HG03460 (cell line): ENCODE data around the gene OSBPL5.

Experiments used
- ATAC-seq: cut with Tn5 transposase; IDR thresholded peaks from one replicate; pipeline ENCODE4 v1.9.1; 2021; ENCODE audit not compliant: unreplicated experiment

OSBPL5 gene

GRCh38 chr11:3060436-3061025 is 104.6 kb downstream of the OSBPL5 start:
- no peak for ATAC-seq

GRCh38 chr11:3058753-3059664 is 106.1 kb downstream of the OSBPL5 start:
- ATAC-seq = no peak

DNA sequence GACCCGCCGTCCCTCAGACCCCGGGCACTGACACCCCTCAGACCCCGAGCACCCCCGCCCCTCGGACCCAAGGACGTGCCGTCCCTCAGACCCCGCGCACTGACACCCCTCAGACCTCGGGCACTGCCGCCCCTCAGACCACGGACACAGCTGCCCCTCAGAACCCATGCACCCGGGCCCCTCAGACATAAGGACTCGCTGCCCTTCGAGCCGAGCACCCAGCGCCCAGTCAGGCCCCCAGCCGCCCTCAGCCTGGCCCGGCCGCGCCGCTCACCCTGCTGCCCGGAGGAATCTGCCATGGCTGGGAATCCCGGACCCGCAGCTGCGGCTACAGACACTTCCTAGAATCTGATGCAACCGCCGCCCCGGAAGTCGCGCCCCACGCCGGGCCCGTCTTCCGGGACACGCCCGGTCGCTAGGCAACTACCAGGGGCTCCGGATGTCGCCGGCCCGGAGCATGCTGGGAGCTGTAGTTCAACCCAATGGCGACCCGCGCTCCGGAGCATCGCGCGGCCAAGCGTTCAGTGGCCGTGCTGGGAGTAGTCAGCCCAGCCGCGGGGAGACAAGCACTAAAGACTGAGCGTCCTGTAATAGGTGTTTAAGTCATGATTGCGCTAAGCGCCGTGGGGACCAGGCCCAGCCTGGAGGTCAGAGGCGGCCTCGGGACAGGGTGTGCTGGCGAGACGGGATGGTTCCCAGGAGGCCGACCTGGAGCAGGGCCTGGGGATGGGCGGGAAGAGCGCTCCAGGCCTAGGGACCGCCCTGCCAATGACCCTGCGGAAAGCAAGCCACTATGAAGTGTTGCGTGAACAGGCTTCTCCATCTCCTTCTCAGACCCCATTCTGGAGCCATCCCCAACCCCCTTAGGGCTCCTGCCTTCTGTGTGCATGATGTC is 107.8 kb downstream of the OSBPL5 start, which contains the start of gene CARS1:
Gene CARS1, minus strand, starts transcription at position 355 of the 895 bp plus-strand sequence. Its CDS starts 56 bp downstream, at position 299.
- peak; percentile 95 for ATAC-seq

DNA sequence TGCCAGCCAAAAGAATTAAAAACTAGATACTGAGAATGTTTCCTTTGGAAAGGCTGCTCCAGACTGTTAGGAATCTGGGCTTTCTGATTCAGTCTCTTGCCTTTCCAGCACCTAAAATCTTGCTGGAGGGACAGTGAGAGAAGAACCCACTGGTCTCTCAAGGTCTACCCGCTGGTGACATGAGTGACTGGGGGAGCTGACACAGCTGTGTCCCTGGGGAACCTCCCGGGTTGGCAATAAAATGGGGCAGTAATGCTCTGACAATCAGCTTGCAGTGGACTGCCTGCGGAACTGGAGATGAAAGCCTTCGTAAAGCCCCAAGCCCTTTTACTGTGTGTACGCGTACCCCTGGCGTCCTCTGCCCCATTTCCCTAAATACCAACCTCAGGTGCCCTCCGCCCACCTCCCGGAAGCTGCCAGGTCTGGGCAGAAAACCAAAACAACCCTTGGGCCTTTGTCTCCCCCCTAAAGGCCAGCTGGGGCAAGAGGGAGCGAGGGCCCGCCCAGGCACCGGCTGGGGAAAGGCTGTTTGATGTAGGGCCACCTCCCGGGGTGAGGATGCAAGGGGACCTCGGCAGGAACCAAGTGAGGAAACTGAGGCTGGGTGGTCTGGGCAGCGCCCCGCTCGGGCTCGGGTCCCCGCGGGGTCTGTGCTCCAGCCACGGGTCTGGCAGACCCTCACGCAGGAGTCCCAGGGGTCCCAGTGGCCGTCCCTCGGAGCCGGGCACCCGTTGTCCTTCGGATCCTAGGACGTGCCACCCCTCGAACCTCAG is 108.6 kb downstream of the OSBPL5 start:
- ATAC-seq = no peak

DNA sequence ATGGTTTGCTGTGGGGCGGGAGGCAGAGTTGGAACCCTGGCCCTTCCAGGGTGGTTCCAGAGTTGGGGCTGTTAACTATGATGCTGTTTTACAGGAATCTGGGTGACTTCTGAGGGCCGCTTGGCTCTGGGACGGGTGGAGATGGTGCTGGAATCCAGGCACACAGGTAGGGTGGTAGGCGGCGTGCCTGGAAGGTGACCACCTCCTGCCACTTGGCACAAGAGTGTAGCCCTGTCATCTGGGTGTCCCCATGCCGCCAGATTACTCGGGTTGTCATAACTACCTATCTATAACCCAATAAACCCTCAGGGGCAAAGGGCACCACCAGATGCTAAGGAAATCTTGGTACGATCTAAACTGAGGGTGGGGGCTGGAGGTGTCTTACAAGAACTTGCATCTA is 109.2 kb downstream of the OSBPL5 start:
- no peak for ATAC-seq

GRCh38 chr11:3052567-3052966 is 112.5 kb downstream of the OSBPL5 start:
- ATAC-seq = no peak

DNA sequence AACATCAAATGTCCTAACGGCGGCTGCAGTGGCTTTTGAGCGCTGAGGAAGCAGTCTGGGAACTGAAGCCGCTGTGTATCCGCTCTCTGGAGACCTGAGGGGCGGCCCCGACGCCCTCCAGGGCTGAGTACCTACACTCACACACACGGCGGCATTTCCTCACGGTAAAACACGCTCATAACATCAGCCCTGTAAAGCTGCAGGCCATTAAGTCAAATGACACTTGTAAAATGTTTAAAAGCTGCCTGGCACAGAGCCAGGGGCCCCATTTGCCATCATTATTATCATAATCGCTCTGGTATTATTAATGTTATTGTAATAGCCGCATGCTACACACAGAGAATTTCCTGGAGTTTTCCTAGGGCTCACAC is 113.0 kb downstream of the OSBPL5 start:
- ATAC-seq = no peak

DNA sequence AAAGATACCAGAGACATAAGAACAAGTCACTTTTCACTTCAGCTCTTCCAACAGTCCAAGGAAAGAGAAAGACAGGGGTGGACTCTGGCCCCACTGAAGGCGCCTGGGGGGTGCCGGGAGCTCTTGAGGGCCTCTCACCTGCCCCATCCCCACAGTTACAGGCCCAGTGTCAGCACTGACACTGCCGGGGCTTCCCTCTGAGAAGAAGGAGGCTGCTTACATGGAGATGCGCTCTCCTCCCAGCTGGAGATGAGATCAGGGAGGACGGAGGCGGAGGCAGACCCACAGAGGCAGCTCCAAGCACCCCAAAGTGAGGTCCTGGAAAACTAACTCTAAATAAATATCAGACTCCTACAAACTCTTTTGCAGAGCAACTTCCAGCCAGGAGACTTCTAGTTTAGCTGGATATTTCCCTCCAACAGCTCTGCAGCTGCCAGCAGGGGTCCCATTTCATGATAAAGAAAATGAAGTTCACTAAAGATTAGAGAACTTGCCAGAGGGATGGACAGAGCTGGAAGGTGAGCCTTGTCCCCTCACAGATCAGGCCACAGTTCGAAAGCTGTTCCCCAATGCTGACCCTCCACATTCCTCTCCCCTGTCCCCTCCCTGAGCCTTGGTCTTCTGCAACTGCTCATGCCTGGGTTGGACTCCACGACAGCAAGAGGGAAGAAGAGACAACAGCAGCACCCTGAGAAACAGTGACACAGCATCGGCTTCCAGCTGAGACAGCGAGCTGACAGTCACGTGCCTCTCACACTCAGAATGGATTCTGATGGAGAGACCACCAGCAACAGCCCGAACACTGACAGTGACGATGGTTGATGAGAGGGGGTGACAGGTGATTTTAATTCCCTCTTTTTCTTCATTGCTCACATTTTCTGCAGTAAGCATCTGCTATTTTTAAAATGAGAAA is 113.7 kb downstream of the OSBPL5 start:
- no peak for ATAC-seq

DNA sequence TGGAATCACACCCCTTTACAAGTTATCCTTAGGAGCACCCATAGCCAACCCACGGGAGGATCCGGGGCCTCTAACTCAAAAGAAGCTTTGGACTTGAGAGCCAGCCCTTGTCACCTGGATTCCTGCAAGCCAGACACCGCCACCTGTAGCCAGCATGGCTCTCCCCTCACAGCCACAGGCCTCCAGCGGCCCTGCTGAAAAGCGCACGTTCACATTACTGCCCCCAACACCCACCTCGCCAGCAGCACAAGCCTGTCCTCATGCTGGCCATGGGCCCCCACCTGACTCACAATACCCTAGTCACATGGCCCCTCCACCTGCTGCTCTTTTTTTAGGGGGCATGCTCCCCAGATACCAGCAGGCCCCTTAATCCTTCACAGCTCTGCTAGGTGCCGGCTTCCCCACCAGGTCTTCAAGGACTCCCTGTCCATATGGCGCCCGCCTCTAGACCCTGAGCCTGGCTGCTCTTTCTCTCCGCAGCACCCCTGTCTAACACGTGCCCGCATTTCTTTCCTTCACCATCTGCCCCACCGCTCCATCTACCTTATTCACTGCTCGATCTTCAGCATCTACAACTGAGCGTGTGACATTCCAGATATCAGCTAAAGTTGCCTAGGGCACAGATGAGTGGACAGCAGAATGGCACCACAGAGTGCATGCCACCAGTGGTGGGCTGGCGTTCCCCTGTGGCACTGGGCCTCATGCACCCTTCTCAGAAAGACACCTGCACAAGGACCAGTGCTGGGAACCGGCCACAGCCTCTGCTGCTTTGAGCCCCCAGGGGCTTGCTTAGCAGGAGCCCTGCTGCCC is 114.5 kb downstream of the OSBPL5 start:
- ATAC-seq = no peak

DNA sequence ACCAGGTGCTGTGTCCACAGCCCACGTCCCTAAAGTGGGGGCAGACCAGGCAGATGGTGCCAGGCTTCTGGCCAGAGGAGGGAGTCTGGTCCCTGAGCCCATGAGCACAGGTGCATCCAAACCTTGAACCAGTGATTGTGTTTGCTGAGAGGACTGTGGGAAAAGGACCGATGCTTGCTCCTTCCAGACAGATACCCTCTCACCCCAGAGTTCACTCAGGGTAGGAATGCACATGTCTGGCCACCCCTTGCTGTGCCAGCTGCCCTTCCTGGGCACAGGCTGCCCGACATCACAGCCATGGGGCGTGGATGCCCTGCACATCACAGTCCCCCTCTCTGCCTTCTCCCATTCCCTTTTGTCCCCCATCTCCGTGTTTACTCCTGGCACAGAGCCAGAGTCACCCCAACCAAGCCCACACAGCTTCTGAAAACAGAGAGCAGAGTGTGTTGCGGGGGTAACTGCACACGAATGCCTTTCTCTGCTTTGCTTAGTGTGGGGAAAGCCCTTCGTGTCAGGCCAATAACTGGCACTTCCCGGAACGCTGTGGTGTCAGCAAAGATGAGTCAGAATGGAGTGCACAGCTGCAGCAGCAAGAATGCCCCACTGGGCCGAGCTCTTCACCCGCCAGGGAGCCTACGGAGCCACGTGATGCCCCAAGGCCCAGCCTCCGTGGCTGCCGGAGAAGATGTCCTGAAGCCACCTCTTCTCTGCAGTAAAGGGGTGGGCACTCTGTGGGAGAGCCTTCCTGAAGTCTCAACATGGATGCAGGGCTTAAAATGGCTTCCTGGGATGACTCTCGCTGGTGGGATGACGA is 115.5 kb downstream of the OSBPL5 start:
- ATAC-seq = peak; percentile 75

- no peak for ATAC-seq
These were observed 117.5 kb downstream of the OSBPL5 start for GRCh38 chr11:3047637-3048036.

GRCh38 chr11:3046641-3047040 is 118.5 kb downstream of the OSBPL5 start:
- no peak for ATAC-seq

GRCh38 chr11:3046190-3046589 is 118.9 kb downstream of the OSBPL5 start:
- ATAC-seq = no peak

DNA sequence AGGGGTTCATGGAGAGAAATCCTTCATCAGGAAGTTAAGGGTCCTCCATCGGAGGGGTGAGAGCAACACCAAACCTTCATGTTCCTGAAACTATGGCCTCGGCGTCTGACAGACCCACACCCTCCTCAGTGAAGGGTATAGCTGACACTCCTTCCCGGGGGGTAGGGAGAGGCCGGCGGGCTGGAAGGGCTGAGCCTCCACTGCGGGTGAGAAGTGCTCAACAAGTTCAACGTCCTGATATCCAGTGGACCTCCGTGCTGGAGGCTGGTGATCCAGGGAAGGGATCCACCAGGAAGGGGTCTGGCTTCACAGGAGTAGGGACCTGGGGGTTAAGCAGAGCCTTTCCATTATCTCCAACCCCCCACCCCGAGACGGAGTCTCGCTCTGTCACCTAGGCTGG is 120.2 kb downstream of the OSBPL5 start:
- no peak for ATAC-seq

DNA sequence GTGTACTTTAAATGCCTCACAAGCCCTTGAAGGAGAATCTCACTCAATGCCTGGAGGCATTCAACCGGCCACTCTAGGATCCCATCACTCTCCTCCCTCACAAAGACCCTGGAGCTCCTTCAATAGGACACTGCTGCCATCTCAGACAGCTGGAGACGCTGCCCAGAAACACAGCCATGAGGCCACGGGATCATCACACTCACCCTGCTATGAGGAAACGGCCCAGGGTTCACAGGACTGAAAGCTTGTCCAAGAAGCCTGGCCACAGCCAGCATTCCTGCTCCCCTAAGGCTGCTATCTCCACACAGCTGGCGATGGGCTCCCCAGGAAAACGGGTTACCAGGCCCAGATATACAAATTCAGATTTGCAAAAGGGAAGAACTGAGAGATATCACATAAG is 121.1 kb downstream of the OSBPL5 start:
- ATAC-seq = no peak

GRCh38 chr11:3043315-3043871 is 121.7 kb downstream of the OSBPL5 start:
- no peak for ATAC-seq

GRCh38 chr11:3042496-3043314 is 122.4 kb downstream of the OSBPL5 start:
- ATAC-seq = no peak
